HG03280 (cell line): Measurements from ENCODE around the gene PPP1R11.

Experiments
- ATAC-seq: cut with Tn5 transposase; IDR thresholded peaks from one replicate; pipeline ENCODE4 v1.9.1; 2021; ENCODE audit warnings: mild to moderate bottlenecking, moderate library complexity; ENCODE audit not compliant: unreplicated experiment

PPP1R11 gene

DNA sequence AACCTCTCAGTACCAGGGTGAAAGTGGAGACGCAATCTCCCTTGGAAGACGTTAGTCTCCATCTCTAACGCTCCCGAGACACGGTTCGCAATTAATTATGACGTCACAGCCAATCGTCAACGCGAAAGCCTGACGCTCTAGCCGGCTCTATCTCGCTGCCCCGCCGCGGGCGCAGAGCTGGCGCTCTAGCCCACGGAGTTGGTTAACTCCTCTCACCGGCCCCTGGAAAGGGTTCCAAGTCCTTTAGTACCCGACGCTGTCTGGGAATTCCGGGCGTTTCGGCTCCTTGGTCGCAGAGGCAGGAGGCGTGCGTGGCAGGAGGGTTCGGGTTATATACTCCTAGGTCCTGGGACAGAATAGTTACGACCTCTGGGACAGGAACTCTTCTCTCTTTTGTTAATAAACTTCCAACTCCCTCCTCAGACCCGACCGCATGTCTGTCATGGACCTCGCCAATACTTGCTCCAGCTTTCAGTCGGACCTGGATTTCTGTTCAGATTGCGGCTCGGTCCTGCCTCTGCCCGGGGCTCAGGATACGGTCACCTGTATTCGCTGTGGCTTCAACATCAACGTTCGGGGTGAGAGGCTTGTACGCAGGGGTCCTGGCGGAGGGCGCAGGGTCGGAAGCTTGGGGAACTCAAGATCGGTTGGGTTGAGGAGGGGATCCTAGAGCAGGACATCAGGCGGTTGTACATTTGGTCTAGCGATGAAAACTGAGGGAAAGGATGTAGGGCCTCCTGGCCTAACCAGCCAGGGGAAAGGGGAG lies 5.7 kb upstream of the PPP1R11 start, which contains the start of gene POLR1H:
Gene POLR1H, plus strand, starts transcription at position 174 of the 766 bp plus-strand sequence. Its CDS starts 260 bp downstream, at position 434.
- ATAC-seq: peak; percentile 95

DNA sequence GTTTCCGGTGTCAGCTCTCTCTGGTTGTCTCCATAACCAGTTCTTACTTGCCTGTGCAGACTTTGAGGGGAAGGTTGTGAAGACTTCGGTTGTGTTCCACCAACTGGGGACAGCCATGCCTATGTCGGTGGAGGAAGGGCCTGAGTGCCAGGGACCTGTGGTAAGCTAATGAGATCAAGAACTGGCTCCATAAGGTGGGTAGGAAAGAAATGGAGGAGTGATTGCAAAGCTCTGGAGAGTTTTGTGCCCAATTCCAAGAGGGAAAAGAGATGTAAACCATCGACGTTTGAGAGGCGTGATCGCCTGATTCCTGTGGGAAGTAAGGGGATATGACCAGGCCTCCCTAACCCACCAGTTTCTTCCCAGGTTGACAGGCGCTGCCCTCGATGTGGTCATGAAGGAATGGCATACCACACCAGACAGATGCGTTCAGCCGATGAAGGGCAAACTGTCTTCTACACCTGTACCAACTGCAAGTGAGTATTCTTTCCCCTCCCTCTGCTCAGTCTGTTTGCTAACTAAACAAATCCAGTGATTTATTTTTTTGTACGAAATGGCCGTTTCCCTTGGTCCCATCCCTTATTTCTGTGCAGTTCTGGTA lies 5.0 kb upstream of the PPP1R11 start:
- ATAC-seq: no peak

DNA sequence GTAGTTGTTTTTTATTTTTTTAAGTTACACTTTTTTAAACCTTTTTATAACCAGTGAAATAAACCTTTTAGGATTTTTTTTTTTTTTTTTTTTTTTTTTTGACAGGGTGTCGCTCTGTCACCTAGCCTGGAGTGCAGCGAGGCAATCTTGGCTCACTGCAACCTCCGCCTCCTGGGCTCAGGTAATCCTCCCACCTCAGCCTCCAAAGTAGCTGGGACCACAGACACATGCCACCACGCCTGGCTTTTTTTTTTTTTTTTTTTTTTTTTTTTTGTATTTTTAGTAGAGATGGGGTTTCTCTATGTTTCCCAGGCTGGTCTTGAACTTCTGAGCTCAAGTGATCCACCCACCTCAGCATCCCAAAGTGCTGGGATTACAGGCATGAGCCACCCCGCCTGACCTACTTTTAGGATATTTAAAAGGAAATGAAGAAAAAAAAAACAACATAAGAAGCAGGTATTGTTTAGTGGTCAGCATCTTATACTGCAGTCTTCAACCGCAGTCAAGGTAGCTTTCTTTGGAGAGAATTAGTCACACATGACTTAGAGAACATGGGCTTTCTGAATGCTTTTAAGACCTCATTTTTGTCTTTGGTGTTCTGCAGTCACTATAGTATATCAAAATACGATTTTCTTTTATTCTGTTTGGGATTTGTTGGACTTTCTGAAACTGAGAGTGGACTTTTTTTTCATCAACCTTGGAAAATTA lies 4.4 kb upstream of the PPP1R11 start:
- no peak for ATAC-seq

DNA sequence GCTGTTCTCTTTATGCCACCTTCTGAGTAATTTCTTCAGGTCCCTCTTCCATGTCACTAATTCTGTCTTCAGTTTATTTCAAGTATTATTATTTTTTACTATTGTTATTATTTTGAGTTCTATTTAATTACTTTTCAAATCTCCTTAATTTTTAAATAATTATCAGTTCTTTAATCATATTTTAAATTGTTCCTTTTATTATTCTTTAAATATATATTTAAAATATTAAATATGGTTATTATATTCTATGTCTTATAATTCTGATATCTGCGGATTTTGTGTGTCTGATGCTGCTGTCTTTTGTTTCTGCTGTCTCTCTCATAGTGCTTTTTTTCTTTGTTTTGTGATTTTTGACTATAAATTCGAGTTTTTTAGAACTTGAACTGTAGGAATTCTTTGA lies 3.7 kb upstream of the PPP1R11 start:
- no peak for ATAC-seq

DNA sequence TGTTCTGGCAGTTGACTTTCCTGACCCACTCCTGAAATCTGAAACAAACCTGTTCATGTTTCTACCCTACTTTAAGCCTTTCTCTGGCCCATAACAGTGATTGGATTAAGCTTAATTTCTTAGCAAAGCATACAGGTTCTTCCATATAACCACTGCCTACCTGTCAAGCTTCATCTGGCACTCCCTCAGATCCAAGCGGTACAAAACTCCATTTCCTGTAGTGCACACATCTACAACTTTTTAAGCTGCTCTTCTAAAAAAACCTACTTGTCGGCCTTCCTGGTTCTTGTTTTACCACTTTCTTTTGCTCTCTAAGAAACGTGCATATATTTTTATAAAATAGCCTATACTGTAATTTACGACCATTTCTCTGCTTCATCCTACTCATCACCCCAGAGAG lies 916 bp upstream of the PPP1R11 start:
- ATAC-seq: no peak

DNA sequence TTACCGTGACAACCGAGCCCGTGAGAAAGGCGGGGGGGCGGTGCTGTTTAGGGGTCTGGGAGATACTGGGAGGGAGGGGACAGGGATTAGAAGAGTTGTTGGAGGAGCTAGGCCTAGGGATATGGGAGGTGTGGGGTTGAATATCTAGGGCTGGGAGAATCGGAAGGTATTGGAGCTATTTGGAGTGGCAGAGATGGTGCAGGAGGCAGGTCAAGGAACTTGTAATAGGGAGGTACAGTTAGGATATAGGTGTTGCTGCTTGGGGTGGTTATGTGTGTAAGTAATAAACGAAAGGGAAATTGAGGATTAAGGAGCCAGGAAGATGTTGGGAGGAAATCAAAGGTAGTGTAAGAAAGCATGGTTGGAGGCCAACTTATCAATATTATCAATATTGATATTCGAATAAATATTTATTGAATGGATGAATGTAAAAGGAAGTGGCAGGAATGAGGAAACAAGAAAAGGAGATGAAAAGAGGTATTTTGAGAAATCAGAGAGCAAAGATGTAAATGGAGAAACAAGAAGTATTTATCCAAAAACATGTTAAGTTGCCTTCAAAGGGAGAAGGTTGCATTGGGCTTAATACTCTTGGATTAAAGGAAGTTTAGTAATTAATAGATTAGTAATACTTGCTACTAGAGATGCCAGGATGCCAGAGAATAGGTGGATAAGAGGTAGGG lies 602 bp downstream of the PPP1R11 start:
- no peak for ATAC-seq

DNA sequence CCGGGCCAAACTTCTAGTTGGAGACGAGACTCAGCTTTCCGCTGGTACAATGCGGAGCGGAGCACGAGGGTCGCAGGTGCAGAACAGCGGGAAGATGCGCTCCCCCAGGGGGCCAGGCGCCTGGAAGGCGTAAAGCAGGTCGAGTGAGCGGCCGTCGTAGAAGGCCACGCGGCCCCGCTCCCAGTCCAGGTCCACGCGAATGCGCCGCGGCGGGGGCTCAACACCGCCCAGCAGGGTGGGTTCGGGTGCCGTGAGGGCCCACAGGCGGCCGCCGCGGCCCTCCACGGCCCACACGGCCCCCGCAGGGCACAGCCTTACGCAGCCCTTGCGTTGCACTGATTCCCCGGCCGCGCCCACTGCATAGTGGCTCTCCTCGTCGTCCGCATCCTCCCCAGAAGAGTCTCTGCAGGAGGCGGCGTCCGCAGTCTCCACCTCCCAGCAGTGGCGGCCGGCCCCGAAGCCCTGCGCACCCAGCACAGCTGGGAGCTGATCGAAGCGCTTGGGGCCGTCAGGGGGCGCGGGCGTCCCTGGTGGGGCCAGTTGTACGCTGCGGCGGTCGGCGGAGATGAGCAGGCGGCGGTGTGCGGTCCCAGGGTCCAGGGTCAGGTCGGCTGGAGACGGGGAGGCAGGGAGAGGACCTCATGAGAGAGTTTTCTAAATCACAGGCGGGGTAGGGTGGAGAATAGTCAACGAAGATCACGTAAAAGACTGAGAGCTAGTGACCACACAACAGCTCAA lies 4.3 kb downstream of the PPP1R11 start:
- no peak for ATAC-seq

DNA sequence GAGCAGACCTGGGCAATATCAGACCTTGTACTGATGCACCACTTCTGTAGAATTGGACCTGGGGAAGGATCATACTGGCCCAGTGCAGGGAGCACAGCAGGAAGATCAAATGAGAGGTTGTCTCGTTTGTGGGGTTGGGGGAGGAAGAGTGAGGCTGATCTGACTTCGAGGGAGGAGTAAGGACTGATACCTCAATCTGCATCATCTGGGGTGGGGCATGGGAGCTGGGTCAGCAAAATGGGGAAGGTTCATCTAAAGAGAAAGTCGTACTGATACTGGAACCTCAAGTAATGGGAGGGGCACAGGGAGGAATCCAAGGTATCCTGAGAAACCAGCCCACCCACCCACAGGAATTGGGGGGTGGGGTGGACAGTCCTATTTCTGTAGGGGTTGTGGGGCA lies 4.9 kb downstream of the PPP1R11 start:
- ATAC-seq: no peak

DNA sequence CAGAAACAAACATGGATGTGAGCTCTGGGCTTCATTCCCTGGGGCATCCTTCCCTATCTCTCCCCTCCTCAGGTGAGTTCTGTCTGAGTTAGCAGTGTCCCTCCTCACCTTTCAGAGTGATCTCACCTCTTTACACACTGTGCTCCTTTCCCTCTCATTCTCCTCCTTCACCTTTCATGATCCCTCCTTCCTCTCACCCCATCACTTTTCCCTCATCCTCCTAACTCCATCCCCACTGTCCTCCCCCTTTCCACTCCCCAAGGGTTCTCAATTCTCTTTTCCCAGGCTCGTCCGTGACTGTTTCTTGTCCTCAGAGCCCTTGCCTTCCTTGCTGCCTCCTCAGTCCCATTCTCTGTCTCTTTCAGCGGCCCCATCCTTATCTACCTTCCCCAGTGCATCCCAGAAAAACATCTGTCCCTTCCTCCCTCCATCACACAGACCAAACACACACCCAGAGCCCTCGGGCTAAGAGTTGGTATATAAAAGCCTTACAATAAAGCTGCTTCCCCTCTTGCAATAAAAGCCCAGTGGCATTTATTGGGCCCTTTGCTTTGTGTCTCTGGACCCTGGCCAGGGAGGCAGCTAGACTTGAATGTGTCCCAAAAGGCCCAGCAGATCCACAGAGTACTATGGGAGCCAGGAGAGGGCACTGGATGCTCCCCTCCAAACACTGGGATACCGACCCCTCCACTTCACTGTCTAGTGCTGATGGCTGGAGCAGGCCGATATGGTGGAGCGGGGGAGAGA lies 6.7 kb downstream of the PPP1R11 start:
- ATAC-seq: no peak

DNA sequence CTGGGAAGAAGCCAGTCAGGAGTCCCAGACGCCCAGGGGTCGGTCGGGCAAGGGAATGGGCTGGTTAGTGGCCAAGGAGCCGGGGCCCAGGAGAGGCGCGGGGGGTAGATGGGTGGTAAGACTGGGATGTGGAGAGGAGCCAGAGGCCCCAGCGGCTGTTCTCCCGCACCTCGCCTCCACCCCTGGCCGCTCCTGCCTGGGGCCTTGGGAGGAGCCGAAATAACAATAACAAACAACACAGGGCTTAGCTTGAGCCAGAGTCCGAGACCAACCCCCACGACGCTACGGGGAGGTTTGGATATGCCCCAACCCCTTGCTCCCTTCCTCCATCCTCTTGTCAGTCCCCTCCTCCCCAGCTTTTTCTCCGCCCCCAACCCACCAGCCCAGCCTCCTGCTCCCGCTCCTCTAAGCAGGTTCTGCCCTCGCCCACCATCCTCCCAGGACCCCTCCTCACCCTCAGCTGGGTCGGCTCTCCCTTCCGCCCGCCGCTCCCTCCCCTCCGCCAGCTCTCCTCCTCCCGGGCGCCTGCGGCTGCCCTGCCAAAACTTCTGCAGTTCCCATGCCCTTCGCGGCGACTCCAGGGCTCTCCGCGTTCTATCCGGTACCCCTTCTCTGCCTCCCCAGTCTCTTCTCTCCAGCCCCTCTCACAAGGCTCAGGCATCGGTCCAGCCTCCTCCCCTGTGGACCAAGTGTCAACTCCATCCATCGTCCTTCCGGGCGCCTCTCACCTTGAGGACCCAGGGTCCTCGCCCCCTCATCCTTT lies 7.5 kb downstream of the PPP1R11 start:
- no peak for ATAC-seq

DNA sequence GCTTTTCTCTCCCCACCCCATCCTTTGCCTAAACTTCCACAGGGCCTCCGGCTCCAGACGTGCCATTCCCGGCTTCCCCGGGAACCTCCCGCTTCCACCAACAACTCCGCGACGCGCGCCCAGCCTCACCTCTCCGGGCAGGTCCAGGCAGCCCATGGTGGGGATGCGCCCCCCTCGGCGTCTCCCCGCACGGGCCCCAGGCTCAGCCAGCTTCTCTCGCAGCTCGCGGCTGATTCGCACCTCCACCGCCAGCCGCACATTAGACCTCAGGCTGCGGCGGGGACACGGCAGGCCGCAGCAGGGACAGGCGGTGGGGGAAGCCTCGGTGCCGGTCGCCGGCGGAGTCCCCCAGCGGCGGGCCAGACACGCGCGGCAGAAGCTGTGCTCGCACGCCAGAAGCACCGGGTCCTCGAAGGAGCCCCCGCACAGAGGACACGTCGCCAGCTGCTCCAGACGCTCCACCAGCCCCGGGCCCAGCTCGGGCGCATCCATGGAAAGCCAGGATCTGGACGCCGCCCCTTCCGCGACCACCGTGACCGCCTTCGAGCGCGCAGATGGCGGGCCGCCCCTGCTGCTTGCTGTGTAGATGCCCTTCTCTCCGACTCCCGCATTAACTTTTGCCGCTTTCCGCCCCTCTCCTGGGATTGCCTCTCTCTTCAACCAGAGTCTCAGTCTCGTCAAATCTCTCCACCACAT lies 8.2 kb downstream of the PPP1R11 start, which contains the start of gene RNF39:
Gene RNF39, minus strand, starts transcription at position 676 of the 696 bp plus-strand sequence. Its CDS starts 184 bp downstream, at position 492.
- ATAC-seq: no peak

DNA sequence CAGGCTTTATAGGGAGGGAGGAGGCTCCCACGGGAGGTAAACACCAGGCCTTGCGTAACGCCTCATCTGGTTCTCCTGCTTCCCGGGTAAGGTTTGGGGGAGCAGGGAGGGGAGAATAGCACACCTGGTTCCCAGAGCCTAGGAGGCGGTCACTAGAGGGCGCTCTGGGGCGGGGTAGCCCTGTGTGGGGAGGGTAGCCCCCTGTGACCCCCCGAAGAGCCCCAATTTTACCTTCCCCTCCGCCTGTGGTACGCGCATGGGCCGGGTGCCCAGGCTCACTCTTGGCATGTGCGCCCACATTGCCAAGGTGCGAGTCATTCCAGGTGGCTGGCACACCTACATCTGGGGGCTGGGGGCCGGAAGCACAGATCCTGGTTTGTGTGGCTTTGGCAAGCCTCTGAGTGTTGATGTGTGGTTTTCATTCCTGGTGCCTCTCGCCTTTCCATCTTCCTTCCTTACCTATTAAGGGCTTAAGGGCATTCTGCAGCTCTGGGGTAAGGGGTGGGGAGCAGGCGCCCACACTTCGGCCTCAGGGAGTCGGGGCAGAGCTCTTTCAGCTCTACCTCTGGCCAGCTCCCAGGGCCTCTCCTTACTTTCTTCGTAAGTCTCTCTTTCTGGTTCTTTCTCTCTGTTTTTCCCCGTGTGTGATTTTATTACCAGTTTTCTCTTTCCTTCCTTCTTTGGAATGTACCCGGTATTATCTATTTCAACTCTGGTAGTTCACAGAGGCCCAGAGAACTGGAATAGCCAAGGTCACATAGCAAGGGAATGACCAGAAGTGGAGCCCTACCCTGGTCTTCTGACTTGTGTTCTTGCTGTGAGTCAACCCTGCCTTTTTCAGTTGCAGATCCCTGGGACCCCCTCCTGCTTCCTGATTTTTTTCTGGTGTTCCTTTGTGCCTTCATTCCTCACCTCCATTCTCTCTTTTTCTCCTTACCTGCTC lies 9.1 kb downstream of the PPP1R11 start:
- no peak for ATAC-seq

DNA sequence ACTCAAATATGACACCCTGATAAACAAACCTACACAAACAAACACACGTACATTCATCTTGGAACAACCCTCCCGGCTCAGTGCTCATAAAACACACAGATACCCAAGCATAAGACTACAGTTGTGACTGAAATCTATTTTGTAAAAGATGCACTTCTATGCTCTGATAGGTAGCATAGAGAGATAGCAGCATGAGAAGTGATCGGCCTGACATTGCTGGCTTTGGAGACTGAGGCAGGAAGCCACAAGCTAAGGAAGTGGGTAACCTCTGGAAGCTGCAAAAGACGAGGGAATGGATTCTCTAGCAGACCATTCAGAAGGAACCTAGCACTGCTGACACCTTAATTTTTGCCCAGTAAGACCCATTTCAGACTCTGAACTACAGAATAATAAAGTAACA lies 10.2 kb downstream of the PPP1R11 start:
- ATAC-seq: no peak

DNA sequence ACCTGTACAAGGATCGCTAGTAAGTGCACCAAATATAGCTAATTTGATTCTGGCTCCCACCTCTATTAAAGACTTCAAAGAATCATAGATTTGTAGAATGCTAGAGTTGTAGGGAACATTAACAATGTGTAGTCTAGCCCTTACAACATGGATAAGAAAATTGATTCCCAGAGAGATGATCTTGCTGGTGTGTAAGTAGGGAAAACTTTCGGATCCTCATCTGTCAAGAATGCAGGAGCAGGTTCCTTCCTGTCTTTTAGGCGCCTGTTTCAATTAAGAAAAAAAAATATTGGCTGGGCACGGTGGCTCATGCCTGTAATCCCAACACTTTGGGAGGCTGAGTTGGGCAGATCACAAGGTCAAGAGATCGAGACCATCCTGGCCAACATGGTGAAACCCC lies 20.9 kb downstream of the PPP1R11 start:
- ATAC-seq: no peak

DNA sequence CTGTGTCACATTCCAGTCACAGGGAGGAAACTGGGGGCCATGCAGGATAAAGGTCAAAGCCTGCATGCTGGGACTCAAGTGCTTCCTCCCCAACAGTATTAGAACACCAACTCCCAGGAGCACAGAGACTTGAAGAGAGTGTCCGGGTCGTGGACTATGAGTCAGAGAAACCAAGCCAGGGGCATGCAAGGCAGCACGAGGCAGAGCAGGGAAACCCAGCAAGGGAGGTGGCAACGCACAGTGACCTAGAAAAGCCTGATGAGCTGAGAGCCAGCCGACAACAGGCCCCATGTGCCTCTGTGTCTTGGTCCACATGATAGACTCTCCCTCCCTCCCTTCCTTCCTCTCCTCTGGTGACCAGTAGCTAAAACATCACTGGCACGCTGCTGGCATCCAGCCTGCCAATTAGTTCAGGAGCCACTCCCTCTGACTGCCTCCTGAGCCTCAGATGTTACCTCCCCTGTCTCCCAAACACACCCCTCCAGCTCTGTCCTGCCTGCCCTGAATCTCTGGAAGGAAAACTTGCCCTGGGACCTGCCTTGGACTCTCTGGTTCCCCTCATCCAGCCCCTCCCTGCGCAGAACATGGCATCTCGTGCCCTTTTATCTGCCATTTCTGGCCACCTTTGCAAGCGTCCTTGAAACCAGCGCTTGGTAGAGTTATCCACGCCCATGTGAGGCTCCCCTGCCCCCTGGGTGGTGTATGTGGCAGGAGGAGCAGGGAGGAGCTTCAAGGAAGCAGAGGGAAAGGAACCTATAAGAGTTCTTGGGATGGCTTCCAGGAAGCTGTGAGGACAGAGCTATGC lies 24.8 kb downstream of the PPP1R11 start:
- ATAC-seq: no peak

DNA sequence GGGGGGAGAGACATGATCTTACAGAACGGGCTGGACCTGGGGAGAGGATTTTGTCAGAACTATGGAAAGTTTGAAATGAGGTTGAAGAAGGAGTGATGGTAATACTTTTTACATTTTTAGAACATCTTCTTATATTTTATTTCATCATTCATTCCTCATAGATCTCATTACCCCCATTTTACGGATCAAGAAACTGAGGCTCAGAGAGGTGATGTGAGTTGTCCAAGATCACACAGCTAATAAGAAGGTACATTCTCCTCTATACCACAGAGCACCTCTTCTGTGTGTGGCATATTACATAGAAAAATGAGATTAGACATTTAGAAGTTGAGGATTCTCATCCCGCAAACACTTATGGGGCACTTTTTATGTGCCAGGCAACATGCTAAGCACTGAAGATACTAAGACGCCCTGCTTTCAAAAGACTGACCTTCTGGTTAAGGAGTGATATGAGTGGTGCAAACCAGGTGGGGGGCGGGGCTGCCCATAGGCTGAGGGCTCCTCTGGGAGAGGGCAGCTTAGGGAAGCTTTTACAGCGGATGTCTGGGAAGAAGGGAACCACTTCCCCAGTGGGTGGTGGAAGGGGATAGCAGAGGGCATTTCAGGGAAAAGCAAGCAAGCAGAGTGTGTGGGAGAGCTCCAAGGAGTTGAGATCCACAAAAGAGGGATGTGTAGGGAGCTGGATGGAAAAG lies 26.0 kb downstream of the PPP1R11 start:
- ATAC-seq: no peak
